ENCODE results near the gene CHPF2. TPM values are rescaled to one million over a fixed set of nuclear protein-coding genes. Genes with fewer than 3 reads are reported as not detected.

The CHPF2 gene
- total RNA-seq, 1 experiment from 2014 or later = 19.5 TPM

GRCh38 chr7:151188252-151188542 lies 44.1 kb upstream of the CHPF2 start (continued):
- no peak for TF ChIP-seq ELF1 (IDR thresholded peaks at IDR 0.05; ENCODE audit: borderline replicate concordance, low read depth)

- Histone ChIP-seq H3K27ac (ENCODE audit: low read depth, low read length) (no peak overlapping the region), H3K27me3 (ENCODE audit: insufficient read depth, low read length) (no peaks in the 10 kb centered on the region; the same call in 1 of the 2 replicates), H2AFZ (ENCODE audit: low read depth, low read length, poor library complexity, severe bottlenecking) (no peak overlapping the region), H4K20me1 (ENCODE audit: insufficient read depth) (no peaks in the 10 kb centered on the region), H3K9ac (ENCODE audit: low read length) (no peak overlapping the region), H3K4me2 (ENCODE audit: low read length) (no peak overlapping the region), H3K4me1 (ENCODE audit: control insufficient read depth in 1 of 2, insufficient read depth in 2 of 2, low read length in 2 of 2) (no peaks in the 10 kb centered on the region), H3K79me2 (ENCODE audit: insufficient read depth, low read length) (no peaks in the 10 kb centered on the region), H3K9me2 (ENCODE audit: insufficient read depth) (no peaks in the 10 kb centered on the region), H3K4me3 (replicated peaks in 1 of 2; ENCODE audit: low read depth in 1 of 2, low read length in 2 of 2) (no peak overlapping the region), H3K36me3 (ENCODE audit: control insufficient read depth in 1 of 2, insufficient read depth in 2 of 2, low read length in 2 of 2) (no peaks in the 10 kb centered on the region), H3K9me3 (ENCODE audit: control insufficient read depth in 1 of 2, insufficient read depth in 1 of 2, low read depth in 1 of 2, low read length in 2 of 2) (no peaks in the 10 kb centered on the region)
- intact Hi-C loops (cut with micrococcal nuclease) = no loop called here
- TF ChIP-seq REST (IDR thresholded peaks at IDR 0.05; ENCODE audit: low read depth) = no peak
- no peak for TF ChIP-seq JUND (IDR thresholded peaks at IDR 0.05)
- no peak for TF ChIP-seq SIN3A (IDR thresholded peaks at IDR 0.05; ENCODE audit: low read depth)
- no peak for TF ChIP-seq ZBTB33 (IDR thresholded peaks at IDR 0.05; ENCODE audit: extremely low read depth, insufficient replicate concordance, low read length)
- TF ChIP-seq YY1 (IDR thresholded peaks at IDR 0.05; ENCODE audit: extremely low read depth, insufficient replicate concordance, low read depth, low read length) = no peak
- no peak for TF ChIP-seq POLR2AphosphoS5 (IDR thresholded peaks at IDR 0.05; ENCODE audit: low read depth, low read length)
- no peak for TF ChIP-seq CEBPB (IDR thresholded peaks at IDR 0.05; ENCODE audit: low read depth)
- TF ChIP-seq POLR2A (IDR thresholded peaks at IDR 0.05; ENCODE audit: borderline replicate concordance, extremely low read depth, insufficient read depth, insufficient read length) = no peak
- TF ChIP-seq MAX (IDR thresholded peaks at IDR 0.05) = no peak
- no peak for TF ChIP-seq SRF (IDR thresholded peaks at IDR 0.05; ENCODE audit: low read depth)
- no peak for TF ChIP-seq CTCF (IDR thresholded peaks at IDR 0.05 in 2 of 3, conservative IDR thresholded peaks at IDR 0.05 in 1 of 3; ENCODE audit: borderline replicate concordance in 1 of 3, insufficient read depth in 1 of 3, low read depth in 2 of 3, low read length in 2 of 3)
- TF ChIP-seq EZH2phosphoT487 (IDR thresholded peaks at IDR 0.05; ENCODE audit: borderline replicate concordance) = no peak
- TF ChIP-seq SP1 (IDR thresholded peaks at IDR 0.05; ENCODE audit: low read depth) = no peak
- no peak for TF ChIP-seq FOSL1 (IDR thresholded peaks at IDR 0.05; ENCODE audit: low read depth)
- TF ChIP-seq CBX3 (IDR thresholded peaks at IDR 0.05; ENCODE audit: low read depth) = no peak
- no peak for TF ChIP-seq ZNF274 (IDR thresholded peaks at IDR 0.05; ENCODE audit: low read depth, low read length)
- no peak for TF ChIP-seq EZH2 (IDR thresholded peaks at IDR 0.05)
- no peak for DNase-seq (ENCODE audit: low read depth, low spot score)
- ChIA-PET POLR2A (no interaction called here), RAD21 (ENCODE audit: low non-redundant PET in 1 of 2, low total read pairs in 2 of 2, uncharacterized antibody in 2 of 2, unreplicated experiment in 2 of 2) (no interaction called here), CTCF (no interaction called here)
- BruUV-seq (replicated peaks) = no TSS peak
- no peak for ATAC-seq
These were observed 43.2 kb upstream of the CHPF2 start for GRCh38 chr7:151189038-151189437.

All from HCT116 (cell line).